GOT3 (cell line): Measurements from ENCODE around the gene GMEB2.
"Not testable (repeated sequence)": the region's sequence is repeated elsewhere in the genome, so short reads cannot be mapped to it uniquely, and the experiment has no call there.

Source experiments
- DNase-seq: peaks from one replicate; lab custom pipeline; 2025; ENCODE audit warnings: mixed read lengths; lab: John Stamatoyannopoulos, UW

Gene GMEB2

DNA sequence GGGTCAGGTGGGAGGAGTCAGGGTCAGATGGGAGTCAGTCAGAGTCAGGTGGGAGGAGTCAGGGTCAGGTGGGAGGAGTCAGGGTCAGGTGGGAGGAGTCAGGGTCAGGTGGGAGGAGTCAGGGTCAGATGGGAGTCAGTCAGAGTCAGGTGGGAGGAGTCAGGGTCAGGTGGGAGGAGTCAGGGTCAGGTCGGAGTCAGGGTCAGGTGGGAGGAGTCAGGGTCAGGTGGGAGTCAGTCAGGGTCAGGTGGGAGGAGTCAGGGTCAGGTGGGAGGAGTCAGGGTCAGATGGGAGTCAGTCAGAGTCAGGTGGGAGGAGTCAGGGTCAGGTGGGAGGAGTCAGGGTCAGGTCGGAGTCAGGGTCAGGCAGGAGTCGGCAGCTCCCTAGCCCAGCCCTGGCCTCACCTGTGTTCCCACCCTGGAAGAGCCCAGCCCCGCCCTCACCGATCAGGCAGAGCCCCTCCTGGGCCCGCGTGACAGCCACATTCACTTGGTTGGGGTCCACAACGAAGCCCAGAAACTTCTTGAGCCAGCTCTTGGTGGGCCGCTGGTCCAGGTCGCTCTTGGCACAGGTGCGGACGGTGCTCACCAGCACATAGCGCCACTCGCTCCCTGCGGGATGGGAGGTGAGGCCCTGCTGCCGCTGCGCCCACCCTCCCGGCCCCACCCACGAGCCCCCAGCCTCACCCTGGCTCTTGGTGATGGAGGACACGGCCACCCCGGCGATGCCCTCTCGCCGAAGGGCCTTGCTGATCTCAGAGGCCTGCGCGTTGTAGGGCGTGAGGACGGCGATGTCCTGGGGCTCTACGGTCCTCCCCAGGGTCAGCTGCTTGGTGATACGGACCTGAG is 67.2 kb downstream of the GMEB2 start:
- not testable (repeated sequence) for DNase-seq

DNA sequence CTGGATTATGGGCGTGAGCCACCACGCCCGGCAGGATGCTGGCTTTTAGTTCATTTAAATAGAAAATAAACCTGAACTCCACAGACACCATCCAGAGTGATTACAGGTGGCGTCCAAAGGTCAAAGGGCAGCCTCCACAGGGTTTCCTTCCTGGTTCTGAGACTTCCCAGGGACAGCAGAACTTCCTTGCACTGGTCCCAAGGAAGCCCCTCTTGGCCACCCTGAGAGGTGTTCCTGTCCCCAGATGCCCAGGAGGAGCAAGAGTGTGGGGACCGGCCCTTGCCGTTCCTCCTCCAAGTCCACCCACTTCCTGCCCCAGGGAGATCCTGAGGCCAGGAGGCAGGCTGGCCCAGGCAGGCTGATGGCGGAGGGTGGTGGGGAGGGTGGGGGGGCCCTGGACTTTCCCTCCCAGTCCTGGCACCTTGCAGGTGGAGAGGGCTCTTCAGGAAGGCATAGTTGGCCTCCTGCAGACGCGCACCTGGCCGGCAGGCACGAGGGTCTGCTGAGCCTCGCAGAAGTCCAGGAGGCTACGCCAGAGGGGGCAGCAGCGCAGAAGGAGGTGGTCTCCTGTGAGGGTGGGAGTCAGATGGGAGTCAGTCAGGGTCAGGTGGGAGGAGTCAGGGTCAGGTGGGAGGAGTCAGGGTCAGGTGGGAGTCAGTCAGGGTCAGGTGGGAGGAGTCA is 68.0 kb downstream of the GMEB2 start:
- DNase-seq = no peak

DNA sequence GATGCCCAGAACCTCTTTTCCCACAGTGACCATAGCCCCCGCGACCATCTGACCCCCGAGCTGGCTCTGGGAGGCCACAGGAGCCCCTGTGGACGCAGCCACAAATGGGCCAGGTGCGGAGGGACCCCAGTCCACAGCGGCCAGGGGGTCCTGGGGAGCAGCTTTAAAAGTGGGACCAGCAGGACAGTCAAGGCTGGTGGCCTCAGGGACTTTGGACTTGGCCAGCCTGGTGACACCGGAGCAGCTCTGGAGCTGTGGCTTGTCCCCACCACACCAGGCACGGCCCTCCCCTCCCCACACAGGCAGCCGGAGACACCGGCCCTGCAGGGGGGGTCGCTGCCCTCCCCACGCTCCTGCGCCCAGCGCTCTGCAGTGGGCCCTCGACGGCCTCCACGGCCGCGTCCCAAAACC is 69.4 kb downstream of the GMEB2 start:
- no peak for DNase-seq

DNA sequence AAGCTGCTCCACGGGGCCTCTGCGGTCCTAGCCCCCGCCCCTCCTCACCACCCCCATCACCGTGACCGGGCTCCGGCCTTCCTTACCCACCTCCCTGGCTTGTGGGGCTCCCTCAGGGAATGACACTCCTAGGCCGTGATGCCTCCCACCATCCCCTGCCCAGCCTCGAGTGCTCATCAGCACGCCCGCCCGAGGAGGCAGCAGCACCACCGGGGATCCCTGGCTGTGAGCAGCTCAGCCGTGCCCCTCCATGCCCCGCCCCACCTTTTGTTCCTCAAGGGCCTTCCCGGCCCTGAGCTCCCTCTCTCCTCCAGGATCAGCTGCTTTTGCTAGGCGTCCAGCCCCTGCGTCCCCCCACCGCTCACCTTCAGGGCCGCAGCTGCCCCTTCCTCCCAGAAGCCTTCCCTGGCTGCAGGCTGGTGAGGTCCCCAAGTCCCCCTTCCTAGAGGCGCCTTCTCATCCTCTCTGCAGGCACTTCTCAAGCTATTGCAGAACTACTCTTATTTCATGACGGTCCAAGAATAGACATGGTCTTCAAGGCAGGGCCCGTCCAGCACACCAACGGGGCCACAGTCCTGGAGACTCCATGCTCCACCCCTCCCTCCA is 69.9 kb downstream of the GMEB2 start:
- no peak for DNase-seq

DNA sequence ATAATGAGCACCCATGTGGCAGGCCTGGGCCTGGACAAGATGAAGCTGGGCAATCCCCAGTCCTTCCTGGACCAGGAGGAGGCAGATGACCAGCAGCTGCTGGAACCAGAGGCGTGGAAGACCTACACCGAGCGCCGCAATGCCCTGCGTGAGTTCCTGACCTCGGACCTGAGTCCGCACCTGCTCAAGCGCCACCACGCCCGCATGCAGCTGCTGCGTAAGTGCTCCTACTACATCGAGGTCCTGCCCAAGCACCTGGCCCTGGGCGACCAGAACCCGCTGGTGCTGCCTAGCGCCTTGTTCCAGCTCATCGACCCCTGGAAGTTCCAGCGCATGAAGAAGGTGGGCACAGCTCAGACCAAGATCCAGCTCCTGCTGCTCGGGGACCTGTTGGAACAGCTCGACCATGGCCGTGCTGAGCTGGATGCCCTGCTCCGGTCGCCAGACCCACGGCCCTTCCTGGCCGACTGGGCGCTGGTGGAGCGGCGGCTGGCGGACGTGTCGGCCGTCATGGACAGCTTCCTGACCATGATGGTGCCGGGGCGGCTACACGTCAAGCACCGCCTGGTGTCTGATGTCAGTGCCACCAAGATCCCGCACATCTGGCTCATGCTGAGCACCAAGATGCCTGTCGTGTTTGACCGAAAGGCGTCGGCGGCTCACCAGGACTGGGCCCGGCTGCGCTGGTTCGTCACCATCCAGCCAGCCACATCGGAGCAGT is 71.1 kb downstream of the GMEB2 start:
- DNase-seq = no peak

DNA sequence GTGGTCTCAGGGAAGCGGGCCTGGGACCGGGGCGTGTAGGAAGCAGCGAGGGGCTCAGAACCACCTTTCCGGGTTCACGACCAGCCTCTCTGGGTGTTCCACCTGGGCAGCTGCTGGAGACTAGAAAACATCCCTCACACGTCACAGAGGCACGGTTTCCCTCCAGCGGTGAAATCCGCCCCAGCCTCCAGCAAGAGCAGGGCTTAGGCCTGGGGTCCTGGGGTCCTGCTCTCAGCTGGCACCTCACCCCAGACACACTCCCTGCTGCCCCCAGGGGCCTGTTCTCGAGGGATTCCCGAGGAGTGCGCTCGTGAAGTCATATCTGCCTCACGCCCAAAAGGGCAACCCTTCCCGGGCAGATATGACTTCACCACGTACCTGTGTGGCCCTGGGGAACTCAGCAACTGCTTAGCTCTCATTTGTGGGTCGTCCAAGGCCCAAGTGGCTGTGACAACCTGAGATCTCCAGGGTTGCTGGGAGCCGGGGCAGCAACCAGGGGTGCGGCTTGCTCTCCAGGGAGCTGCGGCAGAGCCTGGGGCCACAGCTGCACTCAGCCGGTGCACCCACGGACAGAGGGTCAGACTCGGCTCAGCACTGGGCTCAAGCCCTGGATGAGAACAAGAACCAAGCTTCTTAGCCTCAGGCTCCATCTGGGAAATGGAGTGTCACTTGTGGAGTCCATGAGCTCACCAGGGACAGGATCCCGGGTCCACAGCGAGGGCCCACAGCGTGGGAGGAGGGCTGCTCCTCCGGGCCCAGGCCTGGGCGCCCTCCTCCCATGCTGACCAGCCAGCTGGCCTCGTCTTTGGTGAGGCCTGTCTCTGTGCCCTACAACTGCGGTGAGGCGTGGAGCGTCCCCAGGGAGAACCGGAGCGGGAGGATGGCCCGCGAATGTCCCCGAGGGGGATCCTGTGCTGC is 72.3 kb downstream of the GMEB2 start:
- DNase-seq = no peak

DNA sequence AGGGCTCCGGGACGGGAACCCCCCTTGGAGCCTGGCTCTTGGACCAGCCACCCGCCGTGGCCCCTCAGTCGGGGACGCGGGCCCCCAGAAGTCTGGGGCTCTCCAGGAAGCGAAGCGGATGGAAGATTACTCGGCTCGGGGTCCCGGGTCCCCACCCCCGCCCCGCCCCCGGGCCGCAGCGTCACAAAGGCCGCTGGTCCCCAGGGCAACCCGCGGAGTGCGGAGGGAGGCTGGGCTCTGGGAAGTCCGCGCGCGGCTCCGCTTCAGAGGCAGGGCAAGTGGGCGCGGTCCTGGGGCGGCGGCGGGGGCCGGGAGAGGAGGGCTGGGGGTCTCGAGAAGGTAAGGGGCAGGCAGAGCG is 73.0 kb downstream of the GMEB2 start, which contains the start of gene FNDC11:
FNDC11 (plus strand) TSS at position 227 of the 358 bp plus-strand sequence. CDS start 1,505 bp downstream, outside the sequence.
- DNase-seq = no peak

DNA sequence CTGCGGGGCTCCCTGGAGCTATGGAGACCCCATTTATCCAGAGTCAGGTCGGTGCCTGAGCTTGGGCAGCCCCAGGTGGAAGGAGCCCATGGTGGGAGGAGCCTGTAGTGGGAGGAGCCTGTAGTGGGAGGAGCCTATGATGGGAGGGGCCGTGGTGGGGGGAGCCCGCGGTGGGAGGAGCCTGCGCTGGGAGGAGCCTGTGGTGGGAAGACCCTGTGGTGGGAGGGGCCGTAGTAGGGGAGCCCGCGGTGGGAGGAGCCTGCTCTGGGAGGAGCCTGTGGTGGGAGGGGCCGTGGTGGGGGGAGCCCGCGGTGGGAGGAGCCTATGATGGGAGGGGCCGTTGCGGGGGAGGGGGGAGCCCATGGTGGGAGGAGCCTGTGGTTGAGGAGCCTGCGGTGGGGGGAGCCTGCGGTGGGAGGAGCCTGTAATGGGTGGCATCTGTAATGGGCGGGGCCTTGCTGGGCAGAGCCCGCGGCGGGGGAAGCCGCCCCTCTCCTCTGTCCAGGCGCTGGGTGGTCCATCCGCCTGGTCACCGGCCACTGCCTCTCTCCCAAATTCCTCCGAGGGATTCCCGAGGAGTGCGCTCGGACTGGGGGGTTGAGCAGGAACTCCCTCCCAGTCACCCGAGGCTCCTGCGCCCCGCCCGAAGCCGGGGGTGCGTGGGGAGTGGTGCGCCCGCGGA is 73.5 kb downstream of the GMEB2 start:
- no peak for DNase-seq

DNA sequence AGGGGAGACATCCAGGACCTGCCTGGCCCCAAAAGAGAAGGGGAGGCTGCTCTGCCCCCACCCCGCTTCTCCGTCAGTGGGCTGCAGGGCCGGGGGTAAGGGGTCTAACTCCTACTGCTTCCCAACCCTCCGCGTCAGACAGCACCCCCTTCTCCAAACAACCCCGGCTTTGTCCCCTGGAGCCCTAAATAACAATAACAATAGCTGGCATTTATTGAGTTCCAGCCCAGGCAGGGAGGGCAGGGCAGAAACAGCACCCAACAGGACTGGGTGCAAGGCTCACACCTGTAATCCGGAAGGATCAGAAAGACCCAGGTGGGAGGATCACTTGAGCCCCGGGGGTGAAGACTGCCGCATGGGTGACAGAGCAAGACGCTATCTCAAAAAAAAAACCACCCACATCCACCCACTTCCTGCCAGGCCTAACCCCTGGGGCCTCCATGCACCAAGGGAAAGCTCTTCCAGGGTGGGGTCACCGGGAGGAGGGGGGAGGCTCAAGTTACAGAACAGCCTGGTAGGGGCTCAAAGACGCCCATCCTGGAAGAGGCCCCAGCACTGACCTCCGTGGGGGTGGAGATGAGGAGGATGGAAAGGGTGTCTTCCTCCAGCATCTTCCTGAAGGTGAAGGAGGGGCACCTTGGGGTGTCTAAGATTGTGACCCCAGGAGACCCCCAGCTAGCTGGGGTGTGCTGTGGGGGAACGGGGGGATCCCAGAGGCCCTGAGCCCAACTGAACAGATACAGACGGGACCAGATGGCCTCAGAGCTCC is 74.2 kb downstream of the GMEB2 start:
- no peak for DNase-seq

DNA sequence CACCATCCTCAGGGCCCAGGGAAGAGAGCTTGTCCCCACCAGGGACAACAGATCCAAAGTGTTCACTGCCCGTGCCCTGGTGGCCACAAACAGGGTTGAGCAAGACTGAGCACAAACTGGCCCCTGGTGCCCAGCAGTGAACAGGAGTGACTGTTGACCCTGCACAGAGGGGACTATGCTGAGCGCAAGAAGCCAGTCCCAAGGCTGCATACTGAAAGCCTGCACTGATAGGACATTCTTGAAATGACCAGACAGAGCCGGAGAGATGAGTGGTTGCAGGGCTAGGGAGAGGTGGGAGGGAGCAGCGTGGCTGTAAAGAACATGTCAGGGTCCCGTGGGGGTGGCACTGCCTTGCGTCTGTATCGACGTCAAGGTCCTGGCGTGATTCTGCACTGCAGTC is 75.8 kb downstream of the GMEB2 start:
- no peak for DNase-seq

DNA sequence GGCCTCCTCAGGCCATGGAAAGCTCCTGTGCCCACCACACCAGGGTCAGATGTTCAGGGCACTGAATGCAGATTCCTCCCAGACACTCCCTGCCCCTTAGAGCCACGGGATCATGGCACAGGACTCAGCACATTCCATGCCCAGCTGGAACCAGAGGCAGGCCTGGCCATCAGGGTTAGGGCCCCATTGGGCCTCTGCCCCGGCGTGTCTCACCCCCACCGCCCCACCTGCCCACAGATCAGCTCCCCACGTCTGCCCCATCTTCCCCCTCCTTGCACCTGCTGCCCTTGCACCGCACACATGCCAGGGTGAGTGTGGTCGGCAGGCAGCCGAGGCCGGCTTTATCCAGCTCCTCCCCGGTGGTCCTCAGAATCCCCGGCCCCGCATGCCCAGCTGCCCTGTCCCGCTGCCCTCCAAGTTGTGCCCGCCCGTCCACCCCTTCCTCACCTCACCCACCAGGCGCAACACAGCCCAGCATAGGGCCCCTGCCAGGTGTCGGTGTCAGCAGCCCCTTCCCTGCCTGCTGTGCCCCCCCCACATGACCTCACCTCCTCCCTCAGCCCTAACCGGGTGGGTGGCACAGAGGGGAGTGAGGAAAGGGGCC is 77.1 kb downstream of the GMEB2 start:
- no peak for DNase-seq

DNA sequence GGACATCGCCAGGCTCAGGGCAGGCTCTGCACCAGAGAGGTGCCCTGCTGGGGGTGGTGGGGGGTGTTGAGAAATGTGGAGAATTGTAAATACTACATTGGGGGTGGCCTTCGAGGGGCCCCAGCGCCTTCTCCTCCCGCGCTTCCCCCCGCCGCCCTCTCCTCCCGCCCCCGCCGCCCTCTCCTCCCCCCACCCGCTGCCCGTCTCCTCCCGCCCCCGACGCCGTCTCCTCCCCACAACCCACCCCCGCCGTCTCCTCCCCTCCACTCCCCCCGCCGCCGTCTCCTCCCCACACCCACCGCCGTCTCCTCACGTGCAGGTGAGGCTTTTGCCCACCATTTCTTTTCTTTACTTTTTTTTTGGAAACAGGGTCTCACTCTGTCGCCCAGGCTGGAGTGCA is 77.9 kb downstream of the GMEB2 start:
- DNase-seq = no peak

DNA sequence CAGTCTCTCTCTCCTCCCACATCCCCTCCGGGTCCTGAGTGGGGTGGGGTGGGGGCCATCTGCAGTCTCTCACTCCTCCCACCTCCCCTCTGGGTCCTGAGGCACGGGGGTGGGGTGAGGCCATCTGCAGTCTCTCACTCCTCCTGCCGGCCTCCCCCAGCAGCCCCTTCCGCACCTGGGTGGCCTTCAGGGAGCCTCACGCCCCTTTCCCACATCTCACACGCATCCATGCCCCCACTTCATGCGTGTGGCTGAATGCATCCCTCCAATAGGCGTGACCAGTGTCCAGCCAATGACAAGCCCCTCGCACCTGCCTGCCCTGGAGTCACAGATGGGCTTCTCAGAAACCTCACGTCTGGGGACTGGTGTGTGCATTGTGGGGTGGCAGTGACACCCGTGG is 78.4 kb downstream of the GMEB2 start:
- DNase-seq = no peak

DNA sequence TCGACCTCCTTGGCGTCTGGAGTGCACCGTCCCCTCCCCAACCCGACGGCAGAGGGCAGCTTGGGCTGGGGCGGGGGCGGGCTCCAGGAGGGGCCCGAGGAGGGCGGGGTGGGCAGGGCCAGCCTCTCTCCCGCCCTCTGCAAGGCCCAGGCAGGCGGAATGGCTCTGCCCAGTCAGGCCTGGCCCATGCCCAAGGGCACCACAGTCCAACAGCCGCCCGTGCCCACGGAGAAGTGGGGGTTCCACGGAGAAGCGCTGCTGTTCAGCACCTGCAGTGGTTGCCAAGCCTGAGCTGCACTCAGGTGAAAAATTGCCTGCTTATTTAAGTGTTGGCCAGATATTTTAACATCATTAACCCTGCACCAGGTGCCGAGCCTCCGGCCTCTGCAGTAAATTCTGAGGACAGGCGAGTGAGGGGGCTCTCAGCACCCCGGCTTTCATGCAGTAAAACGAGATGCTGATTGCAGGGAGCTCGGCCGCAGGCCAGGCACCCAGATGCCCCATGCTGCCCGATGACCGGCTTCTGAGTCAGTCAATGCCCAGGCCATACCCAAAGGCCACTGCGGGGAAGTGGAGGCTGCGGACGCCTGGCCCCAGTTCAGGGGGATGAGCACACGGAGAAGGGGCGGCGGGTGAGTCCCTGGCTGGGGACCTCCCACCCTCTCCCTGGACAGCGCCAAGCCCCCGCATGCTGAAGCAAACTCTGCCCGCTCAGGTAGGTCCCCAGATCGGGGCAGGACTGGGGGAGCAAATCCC is 79.0 kb downstream of the GMEB2 start, which contains the start of gene SRMS:
SRMS (minus strand) TSS at position 25 of the 756 bp plus-strand sequence. CDS start 286 bp downstream, outside the sequence.
- no peak for DNase-seq

DNA sequence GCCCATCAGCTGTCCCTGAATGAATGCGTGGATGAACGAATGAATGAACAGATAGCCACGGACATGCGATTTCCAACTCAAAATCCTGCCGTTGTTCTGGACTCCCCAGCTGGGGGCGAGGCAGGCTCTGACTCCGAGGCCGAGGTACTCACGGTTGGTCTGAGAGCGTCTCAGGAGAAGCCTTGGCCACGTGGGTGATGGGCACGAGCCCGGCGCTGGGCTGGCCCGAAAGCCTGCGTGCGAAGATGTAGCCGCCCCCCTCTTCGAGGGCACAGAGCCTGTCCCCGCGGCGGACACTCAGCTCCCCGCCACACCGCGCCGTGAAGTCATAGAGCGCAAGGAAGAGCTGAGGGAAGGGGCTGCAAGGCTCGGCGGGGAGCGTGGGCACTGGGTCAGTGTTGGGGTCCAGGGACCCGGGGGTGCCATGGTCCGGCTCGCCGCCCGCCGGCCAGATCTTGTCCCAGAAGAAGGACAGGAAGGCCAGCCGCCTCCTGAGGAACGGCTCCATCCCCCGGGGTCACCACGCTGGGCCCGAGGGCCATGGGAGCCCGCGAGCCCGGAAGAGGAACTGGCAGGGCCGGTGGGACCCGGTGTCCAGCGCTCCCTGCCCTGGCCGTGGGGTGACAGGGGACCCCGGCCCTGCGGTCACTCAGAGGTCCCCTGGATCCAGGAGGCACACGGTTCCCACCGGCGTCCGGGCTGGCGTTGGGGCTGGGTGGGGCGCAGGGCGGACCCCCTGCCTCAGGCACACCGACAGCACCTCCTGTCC is 79.8 kb downstream of the GMEB2 start:
- no peak for DNase-seq

DNA sequence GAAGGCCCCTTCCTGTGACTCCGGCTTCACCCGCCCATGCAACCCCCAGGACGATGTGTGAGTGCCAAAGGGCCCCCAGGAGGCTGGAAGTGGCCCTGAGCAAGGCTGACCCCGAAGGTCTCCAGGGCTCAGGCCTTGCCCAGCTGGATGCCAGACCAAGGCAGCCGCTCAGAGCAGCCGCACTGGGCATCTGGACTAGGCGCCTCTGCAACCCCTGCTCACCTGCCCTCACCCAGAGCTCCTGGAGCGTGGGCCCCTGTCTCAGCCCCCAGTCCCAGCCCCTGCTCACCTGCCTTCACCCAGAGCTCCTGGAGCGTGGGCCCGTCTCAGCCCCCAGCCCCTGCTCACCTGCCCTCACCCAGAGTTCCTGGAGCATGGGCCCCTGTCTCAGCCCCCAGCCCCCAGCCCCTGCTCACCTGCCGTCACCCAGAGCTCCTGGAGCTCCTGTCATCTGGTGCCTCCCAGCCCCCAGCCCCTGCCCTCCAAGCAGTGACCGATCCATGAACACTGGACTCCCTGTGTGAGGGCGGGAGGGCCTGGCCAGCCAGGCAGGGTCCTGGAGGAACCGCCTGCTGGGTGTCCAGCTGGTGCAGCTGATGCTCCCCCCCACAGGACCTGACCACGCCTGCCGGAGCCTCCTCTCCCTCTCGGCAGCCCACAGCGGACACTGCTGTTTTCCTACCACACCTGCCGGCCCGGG is 80.5 kb downstream of the GMEB2 start:
- DNase-seq = no peak

DNA sequence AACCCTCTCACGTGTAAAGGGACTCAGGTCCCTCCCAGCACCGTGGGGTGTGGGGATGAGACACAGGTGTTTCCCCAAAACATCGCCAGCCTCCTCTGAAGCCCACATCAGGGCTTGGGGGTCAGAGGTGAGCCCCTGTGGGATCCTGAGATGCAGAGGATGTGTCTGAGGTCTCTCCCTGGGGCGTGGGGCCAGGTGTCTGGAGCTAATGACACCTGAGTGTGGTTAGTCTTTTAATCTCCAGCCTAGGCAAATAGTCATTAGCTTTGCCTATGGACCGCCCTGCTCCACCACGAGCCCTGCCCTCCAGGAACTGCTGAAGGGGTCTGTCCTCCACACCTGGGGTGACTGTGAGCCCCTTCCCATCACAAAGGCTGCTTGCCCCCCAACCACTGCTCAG is 81.1 kb downstream of the GMEB2 start:
- DNase-seq = no peak
